RWPE1 (cell line): ENCODE results near the gene LCN10.

ENCODE experiments used
- CTCF ChIA-PET: fragments of 350-600 bp; sonication (Branson Sonifier 250); formaldehyde crosslinking; extraction: SDS; loops from one replicate; lab custom pipeline; 2021; lab: Yijun Ruan, JAX
- POLR2A ChIA-PET: fragments of 400-600 bp; formaldehyde crosslinking; extraction: SDS; loops from one replicate; lab custom pipeline; 2020; ENCODE audit warnings: antibody characterized with exemption; ENCODE audit not compliant: low non-redundant PET; lab: Yijun Ruan, JAX
- DNase-seq: peaks from one replicate; pipeline ENCODE4 v3.0.0; 2012; ENCODE audit warnings: low spot score
- H3K27ac ChIP-seq: fragments of 450-650 bp; 2 replicates; pipeline ENCODE4 v1.5.1; 2017
- CTCF ChIP-seq: fragments of 450-650 bp; conservative IDR thresholded peaks from 2 replicates; pipeline ENCODE4 v1.5.1; 2017; ENCODE audit warnings: low read depth, mild to moderate bottlenecking

LCN10 gene

GRCh38 chr9:136779808-136780207 lies 37.1 kb upstream of the LCN10 start:
- POLR2A ChIA-PET: no interaction called here
- CTCF ChIA-PET: interaction anchor here (0.6 to 2.7 kb wide), 4 partner anchors 9 to 342 kb away, joined by 3 to 11 read pairs (median 6); no protein-coding TSS in a partner anchor

GRCh38 chr9:136777359-136777758 lies 34.6 kb upstream of the LCN10 start:
- POLR2A ChIA-PET: no interaction called here

More at GRCh38 chr9:136779808-136780207, 37.1 kb upstream of the LCN10 start:
- no peak for TF ChIP-seq CTCF
- no peak overlapping the region for H3K27ac ChIP-seq
- no peak for DNase-seq

GRCh38 chr9:136776947-136777346 lies 34.2 kb upstream of the LCN10 start:
- no peak for TF ChIP-seq CTCF
- H3K27ac ChIP-seq: no peak overlapping the region
- CTCF ChIA-PET: interaction anchor here (0.7 to 2.1 kb wide), 7 partner anchors 11 to 287 kb away, joined by 3 to 11 read pairs (median 5); partner anchors contain the start of gene LCN8
- POLR2A ChIA-PET: no interaction called here
- no peak for DNase-seq

More at GRCh38 chr9:136777359-136777758, 34.6 kb upstream of the LCN10 start:
- no peak for TF ChIP-seq CTCF
- CTCF ChIA-PET: interaction anchor here (1.0 to 2.1 kb wide), 6 partner anchors 8 to 287 kb away, joined by 4 to 11 read pairs (median 7); partner anchors contain the start of gene LCN8
- DNase-seq: no peak
- H3K27ac ChIP-seq: no peak overlapping the region

- CTCF ChIA-PET: no interaction called here
- DNase-seq: no peak
- POLR2A ChIA-PET: interaction anchor here (0.6 kb wide), 1 partner anchor 48 kb away, joined by 8 read pairs; no protein-coding TSS in a partner anchor
Measured at GRCh38 chr9:136775191-136775590, 32.5 kb upstream of the LCN10 start.

GRCh38 chr9:136774416-136775045 lies 31.8 kb upstream of the LCN10 start:
- ChIA-PET CTCF (interaction anchor here (0.5 to 1.3 kb wide), 3 partner anchors 13 to 254 kb away, joined by 3 read pairs; no protein-coding TSS in a partner anchor), POLR2A (no interaction called here)
- no peak for TF ChIP-seq CTCF
- no peak for DNase-seq
- H3K27ac ChIP-seq: no peak overlapping the region

More at GRCh38 chr9:136775191-136775590, 32.5 kb upstream of the LCN10 start:
- H3K27ac ChIP-seq: no peak overlapping the region
- TF ChIP-seq CTCF: no peak

GRCh38 chr9:136773386-136774044 lies 30.8 kb upstream of the LCN10 start:
- H3K27ac ChIP-seq: no peak overlapping the region
- DNase-seq: peak; percentile 47
- ChIA-PET POLR2A (no interaction called here), CTCF (interaction anchor here (0.7 to 1.3 kb wide), 2 partner anchors 14 to 255 kb away, joined by 3 read pairs; no protein-coding TSS in a partner anchor)
- TF ChIP-seq CTCF: no peak
